GM12878 (cell line): ENCODE measurements around the gene NFATC3. TPM values are rescaled to one million over a fixed set of nuclear protein-coding genes. Genes with fewer than 3 reads are reported as not detected.

Experiments used
- ATAC-seq: fragments of 200-7000 bp; cut with Tn5 transposase; 3 replicates; pipeline ENCODE4 v1.9.1; 2020; ENCODE audit warnings: mild to moderate bottlenecking, moderate library complexity
- BruUV-seq: library from RNA; stranded (reverse); fragments of 400-500 nt; replicated peaks from 2 replicates; lab custom pipeline; 2021; lab: Mats Ljungman, UMichigan
- CTCF ChIA-PET: fragments of 300-600 bp; sonication (Branson Sonifier 250); formaldehyde crosslinking; extraction: SDS; loops from one replicate; lab custom pipeline; 2021; ENCODE audit warnings: inconsistent platforms; lab: Yijun Ruan, JAX
- POLR2A ChIA-PET: fragments of 350-600 bp; formaldehyde crosslinking; extraction: SDS; loops from one replicate; lab custom pipeline; 2021; ENCODE audit warnings: inconsistent platforms; lab: Charles Lee
- RAD21 ChIA-PET: fragments of 300-600 bp; sonication (Branson Sonifier 250); formaldehyde crosslinking; loops from one replicate; lab custom pipeline; 2023; ENCODE audit warnings: antibody characterized with exemption; ENCODE audit not compliant: unreplicated experiment; lab: Charles Lee
- SMC1A ChIA-PET: fragments of 300-600 bp; sonication (Branson Sonifier 250); formaldehyde crosslinking; loops from one replicate; lab custom pipeline; 2023; ENCODE audit not compliant: unreplicated experiment, uncharacterized antibody; lab: Charles Lee
- DNase-seq: peaks from one replicate; pipeline ENCODE4 v3.0.0-alpha.2; 2011; ENCODE audit warnings: low read depth, low spot score
- FAIRE-seq: peaks from 3 replicates; lab custom pipeline; 2011; peaks lifted over from hg19 to GRCh38; lab: Jason Lieb, UNC
- H2AFZ ChIP-seq: 2 replicates; pipeline ENCODE4 v1.6.0; 2011; ENCODE audit warnings: low read depth, low read length, control low read depth; ENCODE audit not compliant: control insufficient read depth
- H3K27ac ChIP-seq: 2 replicates; pipeline ENCODE4 v1.5.1; 2011; ENCODE audit warnings: control low read depth; ENCODE audit not compliant: control insufficient read depth, insufficient read depth
- H3K27me3 ChIP-seq, 2 experiments: replicated peaks in 1 of 2; 2 replicates each; pipeline versions ENCODE4 v1.6.0 to v1.6.1; 2011; ENCODE audit warnings: low read length in 1 of 2; ENCODE audit not compliant: control insufficient read depth in 2 of 2, insufficient read depth in 2 of 2
- H3K36me3 ChIP-seq, 2 experiments: 2 replicates each; pipeline ENCODE4 v1.5.1; 2011; ENCODE audit warnings: low read length in 1 of 2; ENCODE audit not compliant: control insufficient read depth in 2 of 2, insufficient read depth in 2 of 2
- H3K4me1 ChIP-seq: 2 replicates; pipeline ENCODE4 v1.6.1; 2011; ENCODE audit warnings: mild to moderate bottlenecking, low read length, moderate library complexity, mixed read lengths; ENCODE audit not compliant: control insufficient read depth, insufficient read depth
- H3K4me2 ChIP-seq: 2 replicates; pipeline ENCODE4 v1.6.0; 2011; ENCODE audit warnings: control low read depth; ENCODE audit not compliant: control insufficient read depth, insufficient read depth
- H3K4me3 ChIP-seq: fragments of 200-600 bp; sonication (generic); 2 replicates; pipeline ENCODE4 v1.5.1; 2016
- H3K79me2 ChIP-seq: 2 replicates; pipeline ENCODE4 v1.6.0; 2011; ENCODE audit warnings: low read length; ENCODE audit not compliant: control insufficient read depth, insufficient read depth
- H3K9ac ChIP-seq: 2 replicates; pipeline ENCODE4 v1.8.0; 2011; ENCODE audit warnings: low read length, control low read depth, mixed read lengths; ENCODE audit not compliant: control insufficient read depth, insufficient read depth
- H3K9me3 ChIP-seq: replicated peaks from 3 replicates; pipeline ENCODE4 v1.5.1; 2011; ENCODE audit warnings: mild to moderate bottlenecking, low read length; ENCODE audit not compliant: control insufficient read depth, insufficient read depth
- H4K20me1 ChIP-seq: 2 replicates; pipeline ENCODE4 v1.6.0; 2011; ENCODE audit not compliant: control insufficient read depth, insufficient read depth
- EED ChIP-seq: sonication (generic); IDR thresholded peaks from 2 replicates; pipeline ENCODE4 v1.6.1; 2016; ENCODE audit warnings: antibody characterized with exemption, low read depth
- JUNB ChIP-seq: IDR thresholded peaks from 2 replicates; pipeline ENCODE4 v1.6.1; 2016; ENCODE audit warnings: antibody characterized with exemption, mild to moderate bottlenecking
- KLF5 ChIP-seq: fragments of 450-650 bp; IDR thresholded peaks from 2 replicates; pipeline ENCODE4 v1.6.1; 2014; ENCODE audit warnings: mild to moderate bottlenecking; ENCODE audit not compliant: partially characterized antibody
- POLR2AphosphoS2 ChIP-seq: IDR thresholded peaks from 2 replicates; pipeline ENCODE4 v1.6.1; 2011; ENCODE audit warnings: low read depth, mild to moderate bottlenecking, low read length, improper control_type of control experiment, moderate library complexity
- SMAD5 ChIP-seq: IDR thresholded peaks from 2 replicates; pipeline ENCODE4 v1.6.1; 2016; ENCODE audit warnings: antibody characterized with exemption, low read depth
- WRNIP1 ChIP-seq: IDR thresholded peaks from 2 replicates; pipeline ENCODE4 v1.6.1; 2011; ENCODE audit warnings: low read depth, low read length, improper control_type of control experiment, borderline replicate concordance
- YBX1 ChIP-seq: fragments of 450-650 bp; IDR thresholded peaks from 2 replicates; pipeline ENCODE4 v1.6.1; 2016; ENCODE audit warnings: antibody characterized with exemption
- WGBS: methylation state at CpG from one replicate; pipeline ENCODE4 v1.1.6; 2016; ENCODE audit warnings: low lambda C conversion rate; ENCODE audit not compliant: insufficient replicate concordance, insufficient coverage; ENCODE audit errors: missing lambda C conversion rate; 5-methylcytosine and 5-hydroxymethylcytosine counted together
- in situ Hi-C: fragments of 300-500 bp; cut with MboI; formaldehyde crosslinking; loops from 9 replicates; pipeline ENCODE4 v1.14.3; 2018; ENCODE audit warnings: mixed read lengths
- intact Hi-C: fragments of 100-400 bp; cut with micrococcal nuclease; formaldehyde crosslinking; loops from one replicate; pipeline ENCODE4 v1.14.2; 2022; ENCODE audit not compliant: unreplicated experiment
- polyA plus RNA-seq, 11 experiments: library from polyadenylated mRNA; depleted of rRNA in 4 of 11; unstranded in 6 of 11; stranded (reverse) in 5 of 11; fragments of >200 nt; fragmentation: Nextera tagmentation in 4 of 11; fragmentation: Illumina TruSeq in 1 of 11; extraction: Ambion mirVana in 4 of 11; extraction: Trizol in 1 of 11; gene quantifications; 1 replicate in 1 of 11; 2 replicates in 10 of 11; pipeline versions ENCODE4 v1.2.1 to v1.2.3, GENCODE V29; 2011 to 2016; ENCODE audit warnings: inconsistent platforms in 2 of 11, missing spikeins in 2 of 11, low read depth in 1 of 11
- total RNA-seq, 4 experiments: library from RNA; depleted of rRNA in 3 of 4; stranded (reverse); fragments of >200 nt in 3 of 4; fragmentation: Illumina TruSeq in 1 of 4; extraction: Trizol in 1 of 4; gene quantifications; 2 replicates each; pipeline versions ENCODE4 v1.2.1 to v1.2.3, GENCODE V29; 2013 to 2021
- TF ChIP-seq, protein P1 (sequence below): fragments of 450-650 bp; IDR thresholded peaks from 2 replicates; pipeline ENCODE4 v1.6.1; 2016; ENCODE audit warnings: mild to moderate bottlenecking, moderate library complexity, borderline replicate concordance

Gene NFATC3
- total and polyA plus RNA-seq, 10 of the 15 experiments (the other 5 are each of a cell fraction or from before 2014, with no cell fraction given): 4.2 to 37.6 (median 24.9) TPM

DNA sequence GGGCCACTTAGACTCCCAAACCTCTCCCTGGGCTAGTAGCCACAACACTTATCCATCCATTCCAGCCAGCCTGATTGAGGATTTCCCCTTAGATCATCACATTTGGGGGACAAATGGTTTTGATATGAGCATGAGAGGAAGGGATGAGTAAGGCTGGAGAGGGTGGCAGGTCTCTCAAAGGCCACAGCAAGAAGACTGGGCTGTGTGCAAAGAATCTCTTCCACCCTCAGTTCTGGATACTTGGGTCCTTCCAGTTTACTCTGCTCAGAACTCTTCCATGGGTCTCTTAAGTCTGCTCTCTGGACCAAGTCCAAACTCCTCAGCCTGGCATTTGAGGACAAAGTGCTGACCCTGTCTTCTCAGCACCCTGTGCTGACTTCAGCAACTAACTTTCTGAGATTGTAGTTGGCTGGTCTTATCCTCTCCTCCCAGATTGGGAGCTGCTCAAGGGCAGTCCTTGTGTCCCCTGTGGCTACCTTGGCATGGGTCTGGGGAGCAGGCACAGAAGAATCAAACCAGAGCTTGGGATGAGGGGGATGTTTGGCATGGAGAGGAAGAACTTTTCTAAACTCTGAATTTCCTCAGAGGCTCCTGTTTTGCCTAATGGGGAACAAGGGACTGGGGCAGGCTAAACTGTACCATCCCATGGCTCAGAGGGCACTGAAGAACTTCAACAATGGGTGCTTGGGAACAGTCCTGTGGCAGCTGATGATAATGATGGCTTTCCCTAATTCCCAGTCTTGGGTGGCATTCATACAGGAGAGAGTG, 3.1 kb upstream of the NFATC3 start:
- RAD21 ChIA-PET: interaction anchor here (5.3 kb wide), 1 partner anchor 10 kb away, joined by 105 read pairs; no protein-coding TSS in a partner anchor
- H4K20me1 ChIP-seq: no peaks in the 10 kb centered on the region
- intact Hi-C loops: no loop called here
- H3K27ac ChIP-seq: no peak overlapping the region
- POLR2A ChIA-PET: interaction anchor here (4.5 to 6.1 kb wide), 2 partner anchors 9 to 37 kb away, joined by 28 to 135 read pairs; no protein-coding TSS in a partner anchor
- SMC1A ChIA-PET: interaction anchor here (0.7 to 3.7 kb wide), 2 partner anchors 11 to 145 kb away, joined by 3 to 25 read pairs; no protein-coding TSS in a partner anchor
- DNase-seq (no peak), FAIRE-seq (no peak), ATAC-seq (no peak)
- no peak overlapping the region for H3K4me2 ChIP-seq
- BruUV-seq: no TSS peak
- in situ Hi-C loops: no loop called here
- H2AFZ ChIP-seq: no peak overlapping the region
- no peaks in the 10 kb centered on the region for H3K27me3 ChIP-seq
- H3K9ac ChIP-seq: no peak overlapping the region
- H3K79me2 ChIP-seq: peaks cover 14% of the 10 kb centered on the region
- H3K36me3 ChIP-seq: peaks cover 4 to 24% of the 10 kb centered on the region in 2 experiments
- TF ChIP-seq JUNB: 0 out of 2 replicates have a peak, but pooled peaks have one; percentile 34
- peak; percentile 42; the same call in 1 of the 2 replicates for TF ChIP-seq EED
- no peak for TF ChIP-seq WRNIP1
- H3K4me1 ChIP-seq: peaks cover 30% of the 10 kb centered on the region
- H3K4me3 ChIP-seq: no peak overlapping the region
- CTCF ChIA-PET: interaction anchor here (6.2 to 8.8 kb wide), 2 partner anchors 9 to 36 kb away, joined by 30 to 109 read pairs; no protein-coding TSS in a partner anchor
- no peaks in the 10 kb centered on the region for H3K9me3 ChIP-seq

DNA sequence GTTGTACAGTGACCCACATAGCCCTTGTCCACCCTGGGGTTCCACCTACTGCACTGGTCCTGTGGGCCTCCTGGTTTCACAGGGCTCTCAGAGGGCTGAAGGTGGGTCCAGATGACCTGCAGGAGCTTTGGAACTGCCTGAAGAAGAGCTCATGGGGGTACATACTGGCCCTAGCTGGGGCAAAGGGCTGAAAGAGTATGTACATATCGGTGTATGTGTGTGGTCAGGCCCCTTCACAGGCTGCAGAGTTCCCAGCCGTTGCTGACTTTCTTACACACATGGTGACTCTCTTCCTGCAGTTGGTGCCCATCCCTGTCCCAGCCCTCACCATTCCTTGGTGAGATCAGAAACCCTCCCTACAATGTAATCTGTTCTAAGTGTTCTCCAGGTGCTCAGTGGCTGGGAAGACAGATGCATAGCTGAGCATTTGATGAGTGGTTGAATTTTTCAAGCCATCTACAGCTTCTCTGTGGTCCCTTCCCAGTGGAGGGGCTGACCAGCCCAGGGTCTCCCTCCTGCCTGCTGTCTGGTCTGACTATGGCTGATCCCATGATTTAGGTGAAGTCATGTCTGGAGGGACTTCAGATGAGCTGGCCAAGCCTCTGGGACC, 2.4 kb upstream of the NFATC3 start:
- WGBS: 94% methylated on average over 2 of the region's 2 CpGs
- BruUV-seq: no TSS peak
- POLR2A ChIA-PET: interaction anchor here (4.5 to 6.1 kb wide), 2 partner anchors 10 to 36 kb away, joined by 28 to 135 read pairs; no protein-coding TSS in a partner anchor
- no peak overlapping the region for H3K4me3 ChIP-seq
- SMC1A ChIA-PET: interaction anchor here (0.6 to 3.7 kb wide), 3 partner anchors 11 to 144 kb away, joined by 3 to 25 read pairs (median 3); no protein-coding TSS in a partner anchor
- intact Hi-C loops: no loop called here
- no peaks in the 10 kb centered on the region for H3K27me3 ChIP-seq
- H3K79me2 ChIP-seq: peaks cover 21% of the 10 kb centered on the region
- no peaks in the 10 kb centered on the region for H4K20me1 ChIP-seq
- CTCF ChIA-PET: interaction anchor here (0.6 to 8.8 kb wide), 4 partner anchors 10 to 116 kb away, joined by 3 to 109 read pairs (median 16); no protein-coding TSS in a partner anchor
- no peak overlapping the region for H3K4me2 ChIP-seq
- FAIRE-seq (no peak), ATAC-seq (no peak), DNase-seq (no peak)
- peaks cover 2 to 21% of the 10 kb centered on the region in 2 experiments; a peak in 3 of 4 replicates for H3K36me3 ChIP-seq
- H2AFZ ChIP-seq: no peak overlapping the region
- H3K27ac ChIP-seq: no peak overlapping the region
- H3K9me3 ChIP-seq: no peaks in the 10 kb centered on the region
- RAD21 ChIA-PET: interaction anchor here (5.3 kb wide), 1 partner anchor 11 kb away, joined by 105 read pairs; no protein-coding TSS in a partner anchor
- H3K9ac ChIP-seq: no peak overlapping the region
- in situ Hi-C loops: no loop called here
- peaks cover 30% of the 10 kb centered on the region for H3K4me1 ChIP-seq
- no peak for TF ChIP-seq POLR2AphosphoS2
- TF ChIP-seq KLF5: no peak
- TF ChIP-seq JUNB: no peak
- TF ChIP-seq, protein P1, sequence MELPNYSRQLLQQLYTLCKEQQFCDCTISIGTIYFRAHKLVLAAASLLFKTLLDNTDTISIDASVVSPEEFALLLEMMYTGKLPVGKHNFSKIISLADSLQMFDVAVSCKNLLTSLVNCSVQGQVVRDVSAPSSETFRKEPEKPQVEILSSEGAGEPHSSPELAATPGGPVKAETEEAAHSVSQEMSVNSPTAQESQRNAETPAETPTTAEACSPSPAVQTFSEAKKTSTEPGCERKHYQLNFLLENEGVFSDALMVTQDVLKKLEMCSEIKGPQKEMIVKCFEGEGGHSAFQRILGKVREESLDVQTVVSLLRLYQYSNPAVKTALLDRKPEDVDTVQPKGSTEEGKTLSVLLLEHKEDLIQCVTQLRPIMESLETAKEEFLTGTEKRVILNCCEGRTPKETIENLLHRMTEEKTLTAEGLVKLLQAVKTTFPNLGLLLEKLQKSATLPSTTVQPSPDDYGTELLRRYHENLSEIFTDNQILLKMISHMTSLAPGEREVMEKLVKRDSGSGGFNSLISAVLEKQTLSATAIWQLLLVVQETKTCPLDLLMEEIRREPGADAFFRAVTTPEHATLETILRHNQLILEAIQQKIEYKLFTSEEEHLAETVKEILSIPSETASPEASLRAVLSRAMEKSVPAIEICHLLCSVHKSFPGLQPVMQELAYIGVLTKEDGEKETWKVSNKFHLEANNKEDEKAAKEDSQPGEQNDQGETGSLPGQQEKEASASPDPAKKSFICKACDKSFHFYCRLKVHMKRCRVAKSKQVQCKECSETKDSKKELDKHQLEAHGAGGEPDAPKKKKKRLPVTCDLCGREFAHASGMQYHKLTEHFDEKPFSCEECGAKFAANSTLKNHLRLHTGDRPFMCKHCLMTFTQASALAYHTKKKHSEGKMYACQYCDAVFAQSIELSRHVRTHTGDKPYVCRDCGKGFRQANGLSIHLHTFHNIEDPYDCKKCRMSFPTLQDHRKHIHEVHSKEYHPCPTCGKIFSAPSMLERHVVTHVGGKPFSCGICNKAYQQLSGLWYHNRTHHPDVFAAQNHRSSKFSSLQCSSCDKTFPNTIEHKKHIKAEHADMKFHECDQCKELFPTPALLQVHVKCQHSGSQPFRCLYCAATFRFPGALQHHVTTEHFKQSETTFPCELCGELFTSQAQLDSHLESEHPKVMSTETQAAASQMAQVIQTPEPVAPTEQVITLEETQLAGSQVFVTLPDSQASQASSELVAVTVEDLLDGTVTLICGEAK: no peak
- TF ChIP-seq SMAD5: no peak
- TF ChIP-seq YBX1: no peak
